DND-41 (cell line): ENCODE data around the gene NDUFA8.
"Not testable (repeated sequence)": the region's sequence is repeated elsewhere in the genome, so short reads cannot be mapped to it uniquely, and the experiment has no call there.

Source experiments
- CTCF ChIP-seq: IDR thresholded peaks from 2 replicates; pipeline ENCODE4 v1.5.1; 2012; ENCODE audit warnings: borderline replicate concordance, low read length, moderate library complexity, mild to moderate bottlenecking; ENCODE audit not compliant: poor library complexity, severe bottlenecking; ENCODE audit errors: extremely low read depth
- EZH2 ChIP-seq: IDR thresholded peaks from 3 replicates; pipeline ENCODE4 v1.6.1; 2012; ENCODE audit warnings: borderline replicate concordance, low read depth, mild to moderate bottlenecking, moderate library complexity, low read length, inconsistent platforms; ENCODE audit not compliant: severe bottlenecking

GRCh38 chr9:122117241-122117640 lies 42.3 kb downstream of the NDUFA8 start:
- not testable (repeated sequence) for TF ChIP-seq EZH2, CTCF
